Measurements from ENCODE around the gene CDCA3.
A peak's percentile ranks its signal among the peaks of the same experiment; 100 is the strongest.

CDCA3 gene

GRCh38 chr12:6852651-6853354 is 1.7 kb upstream of the CDCA3 start:
- DNase-seq: peak; percentile 80

- peak; percentile 97 for DNase-seq
These were observed 1.0 kb upstream of the CDCA3 start, which contains the start of gene USP5 for GRCh38 chr12:6851921-6852650. Gene USP5 (plus strand): TSS chr12:6852150. CDS start chr12:6852180, 30 bp downstream.

DNA sequence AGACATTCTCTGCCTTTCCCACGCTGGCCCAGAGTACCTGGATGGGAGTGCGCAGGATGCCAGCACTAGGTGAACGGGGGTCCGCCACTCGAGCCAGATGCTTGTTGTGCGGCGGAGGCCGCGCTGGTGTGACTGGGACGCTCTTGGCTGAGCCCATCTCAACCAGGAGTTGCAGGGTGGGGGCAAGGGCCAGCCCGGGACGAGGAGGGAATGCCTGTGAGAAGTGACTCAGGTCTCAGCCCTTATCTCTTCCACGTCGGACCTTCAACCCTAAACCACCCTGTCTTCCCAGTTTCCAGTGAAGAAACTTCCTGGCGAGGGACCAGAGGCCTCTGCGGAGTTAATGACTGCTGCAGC is 312 bp downstream of the CDCA3 start:
- DNase-seq: no peak

DNA sequence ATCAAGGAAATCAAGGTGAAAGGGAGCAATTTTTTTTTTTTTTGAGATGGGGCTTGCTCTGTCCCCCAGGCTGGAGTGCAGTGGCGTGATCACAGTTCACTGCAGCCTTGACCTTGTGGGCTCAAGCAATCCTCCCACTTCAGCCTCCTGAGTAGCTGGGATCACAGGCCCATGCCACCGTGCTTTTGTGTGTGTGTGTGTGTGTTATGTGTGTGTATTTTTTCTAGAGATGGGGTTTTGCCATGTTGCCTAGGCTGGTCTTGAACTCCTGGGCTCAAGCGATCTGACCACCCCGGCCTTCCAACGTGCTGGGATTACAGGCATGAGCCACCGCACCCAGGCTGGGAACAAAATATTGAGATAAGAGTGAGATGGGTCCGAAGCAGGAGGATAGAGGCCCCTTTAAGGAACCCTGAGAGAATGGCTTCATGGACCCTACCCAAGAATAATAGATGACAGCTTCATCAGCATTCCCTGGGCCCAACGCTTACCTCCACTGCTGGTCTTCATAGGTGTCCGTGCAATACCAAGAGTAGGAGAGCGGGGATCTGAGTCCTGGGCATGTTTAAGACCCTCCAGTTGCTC is 1.0 kb downstream of the CDCA3 start:
- no peak for DNase-seq

- no peak for DNase-seq
These were observed 1.7 kb downstream of the CDCA3 start for GRCh38 chr12:6849427-6849826.

DNA sequence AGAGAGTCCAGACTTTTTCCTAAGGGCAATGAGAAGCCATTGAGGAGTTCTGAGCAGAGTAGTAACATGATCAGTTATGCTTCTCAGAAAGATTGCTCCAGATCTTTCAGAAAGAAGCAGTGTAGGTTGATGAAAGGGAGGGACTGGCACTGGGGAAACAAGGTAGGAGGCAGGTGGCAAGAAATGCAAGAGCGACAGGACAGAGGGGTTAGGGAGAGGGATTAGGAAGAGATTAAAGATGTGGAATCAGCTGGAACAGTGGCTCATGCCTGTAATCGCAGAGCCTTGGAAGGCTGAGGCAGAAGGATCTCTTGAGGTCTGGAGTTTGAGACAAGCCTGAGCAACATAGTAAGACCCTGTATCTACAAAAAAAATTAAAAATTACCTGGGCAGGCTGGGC is 3.4 kb downstream of the CDCA3 start:
- DNase-seq: no peak

GRCh38 chr12:6846316-6846869 is 4.7 kb downstream of the CDCA3 start:
- no peak for DNase-seq

- no peak for DNase-seq
These were observed 5.7 kb downstream of the CDCA3 start for GRCh38 chr12:6845395-6845794.

GRCh38 chr12:6843118-6843902 is 7.8 kb downstream of the CDCA3 start:
- DNase-seq: no peak

DNA sequence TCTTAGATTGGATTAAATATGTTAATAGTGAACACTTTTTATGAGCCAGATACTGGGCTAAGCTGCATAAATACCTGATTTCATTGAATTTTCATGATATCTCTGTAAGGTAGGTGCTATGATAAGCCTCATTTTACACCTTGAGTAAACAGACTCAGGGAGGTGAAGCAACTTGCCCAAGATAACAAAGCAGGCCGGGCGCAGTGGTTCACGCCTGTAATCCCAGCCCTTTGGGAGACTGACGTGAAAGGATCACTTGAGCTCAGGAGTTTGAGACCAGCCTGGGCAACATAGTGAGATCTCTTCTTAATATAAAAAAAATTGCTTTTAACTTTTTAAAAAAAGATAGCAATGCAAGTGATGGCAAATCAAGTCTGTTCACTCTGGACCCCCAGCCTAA is 9.0 kb downstream of the CDCA3 start:
- DNase-seq: no peak

DNA sequence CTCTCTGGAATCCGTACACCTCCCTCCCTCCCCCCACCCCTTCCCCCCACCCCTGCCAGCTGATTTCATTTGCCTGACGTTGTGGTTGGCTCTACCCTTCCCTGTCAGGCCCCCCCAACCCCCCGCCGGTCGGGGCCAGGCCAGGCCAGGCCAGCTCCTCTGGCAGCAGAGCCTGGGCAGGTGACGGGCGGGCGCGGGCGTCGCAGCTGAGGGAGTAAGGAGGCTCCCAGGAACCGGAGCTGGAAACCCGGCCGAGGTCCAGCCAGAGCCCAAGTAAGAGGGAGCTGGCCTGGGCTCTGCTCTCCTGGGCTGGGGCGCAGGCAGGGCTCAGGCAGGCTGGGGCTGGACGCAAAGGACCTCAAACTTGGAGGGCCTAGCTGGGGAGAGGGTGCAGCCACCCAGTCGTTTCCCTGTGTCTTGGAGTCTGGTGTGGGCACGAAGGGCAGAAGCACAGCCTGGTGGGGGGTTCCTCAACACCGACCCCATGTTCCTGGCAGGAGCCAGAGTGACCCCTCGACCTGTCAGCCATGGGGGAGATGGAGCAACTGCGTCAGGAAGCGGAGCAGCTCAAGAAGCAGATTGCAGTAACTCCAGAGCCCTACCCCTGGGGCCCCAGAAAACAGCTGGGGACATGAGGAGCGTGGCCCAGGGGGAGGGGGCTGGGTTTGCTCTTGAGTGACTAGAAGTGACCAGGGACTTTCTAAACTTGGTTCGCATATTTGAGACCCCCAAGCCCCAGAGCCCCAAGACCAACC is 10.1 kb downstream of the CDCA3 start, which contains the start of gene GNB3:
Gene GNB3, plus strand, starts transcription at position 165 of the 755 bp plus-strand sequence. Its CDS starts 363 bp downstream, at position 528.
- DNase-seq: no peak

- no peak for DNase-seq
These were observed 10.8 kb downstream of the CDCA3 start for GRCh38 chr12:6840330-6840729.

- DNase-seq: no peak
These were observed 11.4 kb downstream of the CDCA3 start for GRCh38 chr12:6839482-6840201.

GRCh38 chr12:6838854-6839253 is 12.2 kb downstream of the CDCA3 start:
- no peak for DNase-seq

GRCh38 chr12:6837370-6838060 is 13.6 kb downstream of the CDCA3 start:
- no peak for DNase-seq

DNA sequence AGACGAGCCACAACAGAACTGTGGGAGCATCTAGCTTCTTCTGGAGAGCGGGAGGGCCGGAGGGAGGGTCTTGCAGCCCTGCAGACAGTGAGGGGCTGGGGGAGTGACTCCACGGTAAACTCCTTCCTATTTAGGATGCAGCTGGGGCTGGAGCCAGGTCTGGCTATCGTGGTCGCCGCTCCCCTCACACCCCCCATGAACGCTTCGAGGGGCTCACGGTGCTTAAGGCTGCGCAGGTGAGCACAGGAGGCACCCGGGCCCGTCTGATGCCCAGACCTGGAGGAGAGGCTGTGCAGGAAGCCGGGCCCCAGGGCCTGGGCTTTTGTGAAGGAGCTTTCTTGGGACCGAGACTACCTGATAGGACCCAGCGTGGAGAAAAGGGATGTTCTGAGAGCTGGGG is 14.2 kb downstream of the CDCA3 start:
- no peak for DNase-seq

GRCh38 chr12:6834873-6835272 is 16.2 kb downstream of the CDCA3 start:
- no peak for DNase-seq

DNA sequence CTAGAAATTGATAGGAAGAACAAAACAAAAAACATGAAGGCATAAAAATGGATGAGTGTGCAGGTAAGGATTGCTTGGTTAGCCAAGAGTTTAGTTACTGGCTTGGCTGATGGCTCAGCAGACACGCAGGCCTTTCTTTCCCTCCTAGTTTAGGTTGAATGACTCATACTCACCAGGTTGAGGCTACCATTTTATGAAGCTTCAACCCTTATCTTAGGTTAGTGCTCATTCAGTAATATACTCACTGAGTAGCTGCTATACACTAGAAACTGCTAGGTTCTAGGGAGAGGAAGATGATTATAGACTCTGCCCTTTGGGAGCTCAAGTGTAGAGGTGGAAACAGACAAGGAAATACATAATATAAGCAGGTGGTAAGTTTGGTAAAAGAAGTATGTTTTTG is 16.8 kb downstream of the CDCA3 start:
- no peak for DNase-seq

GRCh38 chr12:6833189-6833890 is 17.7 kb downstream of the CDCA3 start:
- no peak for DNase-seq

DNA sequence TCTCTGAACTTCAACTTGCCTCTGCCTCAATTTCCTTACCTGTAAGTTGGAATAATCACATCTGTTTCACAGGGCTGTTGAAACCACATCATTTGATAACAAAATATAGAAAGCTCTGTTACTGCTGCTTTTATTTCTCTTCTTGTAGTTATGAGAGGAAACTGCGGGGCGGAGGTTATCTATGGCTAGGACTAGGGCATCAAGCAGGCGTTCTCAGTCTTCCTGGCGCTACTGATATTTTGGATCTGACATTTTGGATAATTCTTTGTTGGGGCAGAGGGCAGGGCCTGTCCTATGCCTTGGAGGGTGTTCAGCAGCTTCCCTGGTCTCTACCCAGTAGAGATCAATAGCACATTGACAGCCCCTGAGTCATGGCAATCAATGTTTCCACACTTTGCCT is 19.0 kb downstream of the CDCA3 start:
- DNase-seq: no peak
